GM12878 (cell line): Measurements from ENCODE around the gene LCLAT1. TPM values are rescaled to one million over a fixed set of nuclear protein-coding genes. Genes with fewer than 3 reads are reported as not detected.

Experiments
- BACH1 ChIP-seq: fragments of 450-650 bp; IDR thresholded peaks from 2 replicates; pipeline ENCODE4 v1.6.1; 2017; ENCODE audit warnings: mild to moderate bottlenecking, borderline replicate concordance
- CEBPB ChIP-seq, 2 experiments: fragments of 150-350 bp in 1 of 2; IDR thresholded peaks; 2 replicates each; pipeline ENCODE4 v1.6.1; 2012 to 2014; ENCODE audit warnings: low read depth in 2 of 2, low read length in 2 of 2, borderline replicate concordance in 1 of 2, inconsistent platforms in 1 of 2
- CHD4 ChIP-seq: fragments of 200-600 bp; sonication (generic); IDR thresholded peaks from 2 replicates; pipeline ENCODE4 v1.6.1; 2016; ENCODE audit warnings: mild to moderate bottlenecking
- CREB1 ChIP-seq: IDR thresholded peaks from 2 replicates; pipeline ENCODE4 v1.6.1; 2012; ENCODE audit warnings: low read depth, mild to moderate bottlenecking, inconsistent platforms
- ELK1 ChIP-seq: IDR thresholded peaks from 2 replicates; pipeline ENCODE4 v1.6.1; 2012; ENCODE audit warnings: low read depth, low read length, improper control_type of control experiment
- ESRRA ChIP-seq: IDR thresholded peaks from 2 replicates; pipeline ENCODE4 v1.6.1; 2012; ENCODE audit warnings: mild to moderate bottlenecking, low read length, improper control_type of control experiment
- FOXK2 ChIP-seq: fragments of 450-650 bp; IDR thresholded peaks from 2 replicates; pipeline ENCODE4 v1.6.1; 2017; ENCODE audit warnings: mild to moderate bottlenecking, moderate library complexity
- GABPA ChIP-seq: IDR thresholded peaks from 2 replicates; pipeline ENCODE4 v1.6.1; 2014; ENCODE audit warnings: antibody characterized with exemption, low read depth, mild to moderate bottlenecking, inconsistent platforms
- HCFC1 ChIP-seq: fragments of 150-350 bp; IDR thresholded peaks from 2 replicates; pipeline ENCODE4 v1.6.1; 2014; ENCODE audit warnings: low read length
- KDM1A ChIP-seq: fragments of 200-600 bp; sonication (generic); IDR thresholded peaks from 2 replicates; pipeline ENCODE4 v1.6.1; 2016; ENCODE audit warnings: borderline replicate concordance
- MEF2B ChIP-seq: fragments of 450-650 bp; IDR thresholded peaks from 2 replicates; pipeline ENCODE4 v1.6.1; 2018; ENCODE audit warnings: mild to moderate bottlenecking, moderate library complexity; ENCODE audit not compliant: partially characterized antibody, poor library complexity, severe bottlenecking
- MTA2 ChIP-seq: fragments of 450-650 bp; IDR thresholded peaks from 2 replicates; pipeline ENCODE4 v1.6.1; 2016; ENCODE audit warnings: low read depth, mild to moderate bottlenecking, moderate library complexity
- NBN ChIP-seq: fragments of 450-650 bp; IDR thresholded peaks from 2 replicates; pipeline ENCODE4 v1.6.1; 2016
- NR2F1 ChIP-seq: fragments of 450-650 bp; conservative IDR thresholded peaks from 2 replicates; pipeline ENCODE4 v1.6.1; 2017; ENCODE audit warnings: mild to moderate bottlenecking
- PRDM15 ChIP-seq: fragments of 450-650 bp; formaldehyde crosslinking; IDR thresholded peaks from 2 replicates; pipeline ENCODE4 v1.4.0; 2020; ENCODE audit warnings: mild to moderate bottlenecking, moderate library complexity
- RUNX3 ChIP-seq: IDR thresholded peaks from 2 replicates; pipeline ENCODE4 v1.6.1; 2012; ENCODE audit warnings: low read length, inconsistent platforms
- SIN3A ChIP-seq: IDR thresholded peaks from 2 replicates; pipeline ENCODE4 v1.6.1; 2012; ENCODE audit warnings: low read depth, low read length, improper control_type of control experiment
- SMC3 ChIP-seq: IDR thresholded peaks from 2 replicates; pipeline ENCODE4 v1.6.1; 2011; ENCODE audit warnings: low read length, improper control_type of control experiment, borderline replicate concordance
- ZBTB11 ChIP-seq: fragments of 450-650 bp; formaldehyde crosslinking; IDR thresholded peaks from 2 replicates; pipeline ENCODE4 v1.5.0; 2022; ENCODE audit warnings: mild to moderate bottlenecking, missing genetic modification characterization
- ZNF207 ChIP-seq: fragments of 450-650 bp; IDR thresholded peaks from 2 replicates; pipeline ENCODE4 v1.6.1; 2014; ENCODE audit warnings: antibody characterized with exemption, mild to moderate bottlenecking, borderline replicate concordance
- ZSCAN29 ChIP-seq: fragments of 450-650 bp; IDR thresholded peaks from 2 replicates; pipeline ENCODE4 v1.6.1; 2017; ENCODE audit warnings: mild to moderate bottlenecking, moderate library complexity
- polyA plus RNA-seq, 11 experiments: library from polyadenylated mRNA; depleted of rRNA in 4 of 11; unstranded in 6 of 11; stranded (reverse) in 5 of 11; fragments of >200 nt; fragmentation: Nextera tagmentation in 4 of 11; fragmentation: Illumina TruSeq in 1 of 11; extraction: Ambion mirVana in 4 of 11; extraction: Trizol in 1 of 11; gene quantifications; 1 replicate in 1 of 11; 2 replicates in 10 of 11; pipeline versions ENCODE4 v1.2.1 to v1.2.3, GENCODE V29; 2011 to 2016; ENCODE audit warnings: inconsistent platforms in 2 of 11, missing spikeins in 2 of 11, low read depth in 1 of 11
- total RNA-seq, 4 experiments: library from RNA; depleted of rRNA in 3 of 4; stranded (reverse); fragments of >200 nt in 3 of 4; fragmentation: Illumina TruSeq in 1 of 4; extraction: Trizol in 1 of 4; gene quantifications; 2 replicates each; pipeline versions ENCODE4 v1.2.1 to v1.2.3, GENCODE V29; 2013 to 2021
- TF ChIP-seq, protein P1 (sequence below): fragments of 450-650 bp; IDR thresholded peaks from 2 replicates; pipeline ENCODE4 v1.6.1; 2016; ENCODE audit warnings: mild to moderate bottlenecking

Gene LCLAT1
- total and polyA plus RNA-seq, 10 of the 15 experiments (the other 5 are each of a cell fraction or from before 2014, with no cell fraction given) = 8.1 to 33.0 (median 15.9) TPM

DNA sequence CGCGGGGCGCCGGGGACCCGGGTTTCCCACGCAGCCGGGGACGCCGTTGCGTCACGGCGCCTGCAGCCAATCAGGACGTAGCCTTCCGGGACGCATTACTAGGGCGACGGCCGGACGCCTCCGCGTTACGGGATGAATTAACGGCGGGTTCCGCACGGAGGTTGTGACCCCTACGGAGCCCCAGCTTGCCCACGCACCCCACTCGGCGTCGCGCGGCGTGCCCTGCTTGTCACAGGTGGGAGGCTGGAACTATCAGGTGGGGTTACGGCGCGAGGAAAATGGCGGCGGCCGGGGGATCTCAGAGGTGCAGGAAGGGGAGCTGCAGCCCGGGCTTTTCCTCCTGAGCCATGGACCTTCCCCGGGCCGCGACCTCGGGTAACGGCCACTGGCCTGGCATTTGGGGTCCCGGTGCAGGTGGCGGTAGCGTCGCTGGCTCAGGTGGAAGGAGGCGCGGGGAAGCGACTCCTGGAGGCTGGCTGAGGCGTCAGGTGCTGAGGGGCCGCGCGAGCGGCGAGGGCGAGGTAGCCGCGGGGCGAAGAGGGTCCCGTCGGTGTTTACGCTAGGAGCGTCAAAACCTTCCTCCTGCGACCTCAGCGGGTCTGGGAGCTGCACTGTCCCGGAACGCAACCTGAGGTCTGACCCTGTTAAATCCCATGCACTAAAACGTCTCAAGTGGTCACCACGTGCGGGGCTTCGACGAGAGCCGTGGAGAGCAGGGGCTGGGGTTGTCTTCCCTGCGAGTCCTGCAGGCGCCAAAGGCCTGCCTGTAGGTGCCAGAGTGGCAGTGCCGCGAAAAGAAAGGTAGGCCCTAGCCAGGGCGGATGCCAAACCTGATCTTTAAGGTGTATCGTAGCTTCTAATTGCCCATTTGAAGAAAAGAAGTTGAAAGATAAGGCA lies at the start of gene LCLAT1 (continued):
- TF ChIP-seq PRDM15 = no peak
- no peak for TF ChIP-seq ZSCAN29
- peak; percentile 98 for TF ChIP-seq CREB1
- TF ChIP-seq MEF2B = no peak
- TF ChIP-seq ELK1 = no peak
- TF ChIP-seq NBN = peak; percentile 52; the same call in 1 of the 2 replicates
- TF ChIP-seq KDM1A = no peak
- TF ChIP-seq HCFC1 = peak; percentile 56
- TF ChIP-seq RUNX3 = 0 out of 2 replicates have a peak, but pooled peaks have one; percentile 17
- TF ChIP-seq CHD4 = no peak
- TF ChIP-seq, protein P1, sequence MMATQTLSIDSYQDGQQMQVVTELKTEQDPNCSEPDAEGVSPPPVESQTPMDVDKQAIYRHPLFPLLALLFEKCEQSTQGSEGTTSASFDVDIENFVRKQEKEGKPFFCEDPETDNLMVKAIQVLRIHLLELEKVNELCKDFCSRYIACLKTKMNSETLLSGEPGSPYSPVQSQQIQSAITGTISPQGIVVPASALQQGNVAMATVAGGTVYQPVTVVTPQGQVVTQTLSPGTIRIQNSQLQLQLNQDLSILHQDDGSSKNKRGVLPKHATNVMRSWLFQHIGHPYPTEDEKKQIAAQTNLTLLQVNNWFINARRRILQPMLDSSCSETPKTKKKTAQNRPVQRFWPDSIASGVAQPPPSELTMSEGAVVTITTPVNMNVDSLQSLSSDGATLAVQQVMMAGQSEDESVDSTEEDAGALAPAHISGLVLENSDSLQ = no peak
- TF ChIP-seq NR2F1 = peak; percentile 97
- no peak for TF ChIP-seq CEBPB (IDR thresholded peaks at IDR 0.05; ENCODE audit: borderline replicate concordance in 1 of 2, low read depth in 2 of 2, low read length in 2 of 2)
- TF ChIP-seq BACH1 = peak; percentile 67; the same call in 1 of the 2 replicates
- no peak for TF ChIP-seq ZBTB11 (CRISPR knock-in tag)
- peak; percentile 44; the same call in 1 of the 2 replicates for TF ChIP-seq MTA2
- peak; percentile 92 for TF ChIP-seq SIN3A
- TF ChIP-seq GABPA = no peak
- TF ChIP-seq ESRRA = 0 out of 2 replicates have a peak, but pooled peaks have one; percentile 30
- no peak for TF ChIP-seq ZNF207
- TF ChIP-seq SMC3 = peak; percentile 6; the same call in 1 of the 2 replicates
- TF ChIP-seq FOXK2 = no peak; the same call in 1 of the 2 replicates
